Measurements from ENCODE around the gene ZNF439.

The ZNF439 gene

DNA sequence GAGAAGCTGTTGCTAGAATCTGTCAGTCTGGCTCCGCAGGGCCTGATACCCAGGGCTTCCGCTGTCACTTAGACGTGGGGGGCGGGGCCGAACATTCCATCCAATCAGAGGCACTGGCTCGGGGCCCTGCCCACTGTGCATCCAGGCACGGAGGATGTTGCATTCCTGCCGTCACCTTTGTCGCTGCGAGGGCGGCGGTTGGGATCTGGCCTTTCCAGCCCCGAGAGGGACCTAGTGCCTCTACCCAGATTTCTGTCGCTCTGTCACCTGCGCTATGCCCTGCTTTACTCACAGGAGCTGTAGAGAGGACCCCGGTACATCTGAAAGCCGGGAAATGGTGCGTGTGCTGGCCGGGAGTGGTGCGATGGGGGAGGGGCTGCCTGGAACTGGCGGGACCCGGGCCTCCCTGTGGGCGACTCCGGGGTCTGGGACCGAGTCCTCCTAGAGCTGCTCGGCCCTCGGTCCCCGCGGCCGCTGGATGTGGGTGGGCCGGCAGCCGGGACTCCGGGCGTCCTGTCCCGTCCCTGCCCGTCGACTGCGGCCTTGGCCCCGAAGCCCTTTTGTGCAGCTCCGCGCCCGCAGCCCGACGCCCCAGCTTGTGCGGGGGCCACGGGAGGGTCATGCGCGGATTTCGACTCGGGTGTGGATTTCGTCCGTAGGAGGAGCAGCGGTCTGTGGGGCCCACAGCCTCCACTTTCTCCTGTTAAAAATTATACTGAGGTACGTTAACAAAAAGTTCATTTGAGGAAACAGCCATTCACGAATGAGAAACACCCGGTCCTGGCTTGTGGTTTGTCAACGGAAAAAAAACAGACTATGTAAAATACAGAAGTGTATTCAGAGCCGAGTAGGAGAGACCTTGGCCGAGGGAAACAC lies at the start of gene ZNF439:
Gene ZNF439, plus strand, starts transcription at position 133 of the 876 bp plus-strand sequence. Its CDS starts 142 bp downstream, at position 275.
- in situ Hi-C loops (cut with MboI; ENCODE audit: low sequenced_read_pairs, unreplicated experiment), result no loop called here
- TF ChIP-seq, protein P1, sequence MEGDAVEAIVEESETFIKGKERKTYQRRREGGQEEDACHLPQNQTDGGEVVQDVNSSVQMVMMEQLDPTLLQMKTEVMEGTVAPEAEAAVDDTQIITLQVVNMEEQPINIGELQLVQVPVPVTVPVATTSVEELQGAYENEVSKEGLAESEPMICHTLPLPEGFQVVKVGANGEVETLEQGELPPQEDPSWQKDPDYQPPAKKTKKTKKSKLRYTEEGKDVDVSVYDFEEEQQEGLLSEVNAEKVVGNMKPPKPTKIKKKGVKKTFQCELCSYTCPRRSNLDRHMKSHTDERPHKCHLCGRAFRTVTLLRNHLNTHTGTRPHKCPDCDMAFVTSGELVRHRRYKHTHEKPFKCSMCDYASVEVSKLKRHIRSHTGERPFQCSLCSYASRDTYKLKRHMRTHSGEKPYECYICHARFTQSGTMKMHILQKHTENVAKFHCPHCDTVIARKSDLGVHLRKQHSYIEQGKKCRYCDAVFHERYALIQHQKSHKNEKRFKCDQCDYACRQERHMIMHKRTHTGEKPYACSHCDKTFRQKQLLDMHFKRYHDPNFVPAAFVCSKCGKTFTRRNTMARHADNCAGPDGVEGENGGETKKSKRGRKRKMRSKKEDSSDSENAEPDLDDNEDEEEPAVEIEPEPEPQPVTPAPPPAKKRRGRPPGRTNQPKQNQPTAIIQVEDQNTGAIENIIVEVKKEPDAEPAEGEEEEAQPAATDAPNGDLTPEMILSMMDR (IDR thresholded peaks at IDR 0.05; ENCODE audit: borderline replicate concordance, control extremely low read depth, extremely low read depth, insufficient read depth, missing control alignments), result no peak
- DNase-seq (ENCODE audit: low spot score), result peak; percentile 92

DNA sequence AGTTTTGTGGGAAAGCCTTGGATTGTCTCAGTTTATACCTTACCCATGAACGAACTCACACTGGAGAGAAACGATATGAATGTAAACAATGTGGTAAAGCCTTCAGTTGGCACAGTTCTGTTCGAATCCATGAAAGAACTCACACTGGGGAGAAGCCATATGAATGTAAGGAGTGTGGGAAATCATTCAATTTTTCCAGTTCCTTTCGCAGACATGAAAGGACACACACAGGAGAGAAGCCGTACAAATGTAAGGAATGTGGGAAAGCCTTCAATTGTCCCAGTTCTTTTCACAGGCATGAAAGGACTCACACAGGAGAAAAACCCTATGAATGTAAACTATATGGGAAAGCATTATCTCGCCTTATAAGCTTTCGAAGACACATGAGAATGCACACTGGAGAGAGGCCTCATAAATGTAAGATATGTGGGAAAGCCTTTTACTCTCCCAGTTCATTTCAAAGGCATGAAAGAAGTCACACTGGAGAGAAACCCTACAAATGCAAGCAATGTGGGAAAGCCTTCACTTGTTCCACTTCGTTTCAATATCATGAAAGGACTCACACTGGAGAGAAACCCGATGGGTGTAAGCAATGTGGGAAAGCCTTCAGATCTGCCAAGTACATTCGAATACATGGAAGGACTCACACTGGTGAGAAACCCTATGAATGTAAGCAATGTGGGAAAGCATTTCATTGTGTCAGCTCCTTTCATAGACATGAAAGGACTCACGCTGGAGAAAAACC lies 42.0 kb upstream of the ZNF439 start:
- TF ChIP-seq, protein P1 (IDR thresholded peaks at IDR 0.05; ENCODE audit: borderline replicate concordance, control extremely low read depth, extremely low read depth, insufficient read depth, missing control alignments), result no peak
- no peak for DNase-seq (ENCODE audit: low spot score)
- in situ Hi-C loops (cut with MboI; ENCODE audit: low sequenced_read_pairs, unreplicated experiment), result no loop called here

DNA sequence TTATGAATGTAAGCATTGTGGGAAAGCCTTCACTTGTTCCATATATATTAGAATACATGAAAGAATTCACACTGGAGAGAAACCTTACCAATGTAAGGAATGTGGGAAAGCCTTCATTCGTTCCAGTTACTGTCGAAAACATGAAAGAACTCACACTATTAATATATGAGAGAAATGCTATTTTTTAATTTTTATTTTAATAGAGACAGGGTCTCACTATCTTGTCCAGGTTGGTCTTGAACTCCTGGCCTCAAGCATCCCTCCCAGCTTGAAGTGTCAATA lies 41.5 kb upstream of the ZNF439 start:
- TF ChIP-seq, protein P1 (IDR thresholded peaks at IDR 0.05; ENCODE audit: borderline replicate concordance, control extremely low read depth, extremely low read depth, insufficient read depth, missing control alignments), result no peak
- DNase-seq (ENCODE audit: low spot score), result no peak
- in situ Hi-C loops (cut with MboI; ENCODE audit: low sequenced_read_pairs, unreplicated experiment), result no loop called here

DNA sequence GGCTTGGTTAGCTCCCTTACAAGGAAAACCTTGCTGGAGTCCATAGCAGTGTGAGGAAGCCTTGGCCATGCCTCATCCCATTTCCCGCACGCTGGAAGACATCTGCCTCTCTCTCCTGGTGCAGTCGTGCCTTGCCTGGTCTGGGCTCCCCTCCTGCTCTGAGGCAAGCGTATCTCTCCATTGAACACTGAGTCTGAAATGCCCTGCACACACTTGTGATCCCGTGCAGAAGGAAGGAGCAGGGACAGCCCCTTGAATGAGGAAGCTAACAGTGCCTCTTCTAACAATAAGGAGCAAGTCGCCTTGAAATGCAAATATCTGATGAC lies 34.9 kb upstream of the ZNF439 start:
- no peak for DNase-seq (ENCODE audit: low spot score)
- TF ChIP-seq, protein P1 (IDR thresholded peaks at IDR 0.05; ENCODE audit: borderline replicate concordance, control extremely low read depth, extremely low read depth, insufficient read depth, missing control alignments), result no peak
- in situ Hi-C loops (cut with MboI; ENCODE audit: low sequenced_read_pairs, unreplicated experiment), result no loop called here

DNA sequence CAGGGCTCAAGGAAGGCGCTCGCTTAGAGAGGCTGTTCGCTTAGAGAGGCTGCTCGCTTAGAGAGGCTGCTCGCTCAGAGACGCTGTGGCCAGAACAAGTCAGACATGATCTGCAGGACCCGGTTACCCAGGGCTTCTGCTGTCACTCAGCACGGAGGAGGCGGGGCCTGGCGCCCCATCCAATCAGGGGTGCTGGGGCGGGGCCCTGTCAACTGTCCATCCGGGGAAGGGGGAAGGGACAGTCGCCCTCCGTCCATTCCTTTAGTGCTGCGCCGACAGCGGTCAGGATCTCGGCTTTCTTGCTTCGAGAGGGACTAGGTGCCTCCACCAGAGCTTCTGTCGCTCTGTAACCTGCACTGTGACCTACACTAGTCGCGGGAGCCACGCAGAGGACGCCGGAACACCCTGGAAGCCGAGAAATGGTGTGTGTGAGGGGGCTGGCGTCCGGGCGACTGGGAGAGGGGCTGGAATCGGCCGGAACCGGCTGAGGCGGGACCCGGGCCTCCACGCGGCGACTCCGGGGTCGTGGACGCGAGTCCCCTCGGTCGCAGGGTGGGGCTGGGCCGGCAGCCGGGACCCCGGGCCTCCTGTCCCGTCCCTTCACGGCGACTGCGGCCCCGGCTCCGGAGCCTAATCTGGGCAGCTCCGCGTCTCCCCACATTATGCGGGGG lies 34.4 kb upstream of the ZNF439 start, which contains the start of gene ZNF440:
Gene ZNF440, plus strand, starts transcription at position 245 of the 671 bp plus-strand sequence. Its CDS starts 175 bp downstream, at position 420.
- TF ChIP-seq, protein P1 (IDR thresholded peaks at IDR 0.05; ENCODE audit: borderline replicate concordance, control extremely low read depth, extremely low read depth, insufficient read depth, missing control alignments), result no peak
- in situ Hi-C loops (cut with MboI; ENCODE audit: low sequenced_read_pairs, unreplicated experiment), result no loop called here
- peak; percentile 97 for DNase-seq (ENCODE audit: low spot score)

DNA sequence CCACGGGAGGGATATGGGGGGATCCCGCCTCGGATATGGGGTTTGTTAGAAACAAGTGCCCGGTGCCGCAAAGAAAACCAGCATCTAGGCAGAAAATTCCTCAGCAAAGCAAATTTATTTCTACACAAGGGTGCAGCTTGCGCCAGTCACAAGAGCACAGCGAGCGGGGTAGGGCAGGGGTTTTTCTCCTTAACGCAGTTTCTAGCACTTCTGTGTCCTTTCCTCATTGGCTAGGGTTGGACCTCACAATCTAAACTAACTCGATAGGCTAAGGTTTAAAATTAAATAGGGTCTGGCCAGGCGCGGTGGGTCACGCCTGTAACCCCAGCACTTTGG lies 33.9 kb upstream of the ZNF439 start:
- TF ChIP-seq, protein P1 (IDR thresholded peaks at IDR 0.05; ENCODE audit: borderline replicate concordance, control extremely low read depth, extremely low read depth, insufficient read depth, missing control alignments), result no peak
- in situ Hi-C loops (cut with MboI; ENCODE audit: low sequenced_read_pairs, unreplicated experiment), result no loop called here
- no peak for DNase-seq (ENCODE audit: low spot score)

All from GM13976 (cell line).